WTC11 (cell line): ENCODE measurements around the gene PPP2R2C. TPM values are rescaled to one million over a fixed set of nuclear protein-coding genes. Genes with fewer than 3 reads are reported as not detected.

Source experiments
- ATAC-seq: fragments of 200-7000 bp; cut with Tn5 transposase; 2 replicates; pipeline ENCODE4 v1.10.0; 2021; ENCODE audit warnings: mild to moderate bottlenecking, moderate library complexity
- CTCF ChIA-PET: fragments of 300-600 bp; sonication (Branson Sonifier 250); formaldehyde crosslinking; loops from one replicate; lab custom pipeline; 2021; ENCODE audit warnings: antibody characterized with exemption; lab: Charles Lee
- POLR2A ChIA-PET: fragments of 350-600 bp; sonication (Branson Sonifier 250); formaldehyde crosslinking; loops from one replicate; lab custom pipeline; 2021; ENCODE audit warnings: antibody characterized with exemption; lab: Charles Lee
- DNase-seq: peaks from one replicate; pipeline ENCODE4 v3.0.0; 2021; ENCODE audit warnings: low spot score
- H3K27ac Mint-ChIP-seq: 2 replicates; pipeline ENCODE4 v1.8.0; 2021; ENCODE audit warnings: mixed read lengths
- H3K27me3 Mint-ChIP-seq: 2 replicates; pipeline ENCODE4 v1.8.0; 2021; ENCODE audit warnings: low read depth, mild to moderate bottlenecking, moderate library complexity, mixed read lengths
- H3K36me3 Mint-ChIP-seq: 2 replicates; pipeline ENCODE4 v1.8.0; 2021; ENCODE audit warnings: mixed read lengths
- H3K4me1 Mint-ChIP-seq: 2 replicates; pipeline ENCODE4 v1.8.0; 2022; ENCODE audit warnings: mixed read lengths
- H3K4me3 Mint-ChIP-seq: 2 replicates; pipeline ENCODE4 v1.8.0; 2021; ENCODE audit warnings: mild to moderate bottlenecking, moderate library complexity, mixed read lengths
- H3K9me3 Mint-ChIP-seq: 2 replicates; pipeline ENCODE4 v1.8.0; 2021; ENCODE audit warnings: mixed read lengths
- ARID4B ChIP-seq: sonication (generic); formaldehyde crosslinking; IDR thresholded peaks from 2 replicates; pipeline ENCODE4 v1.8.0; 2023; ENCODE audit warnings: missing genetic modification reagents, mild to moderate bottlenecking, borderline replicate concordance
- EMX1 ChIP-seq: fragments of 250-450 bp; sonication (Bioruptor Pico); IDR thresholded peaks from 2 replicates; pipeline ENCODE4 v1.8.0; 2021; ENCODE audit warnings: mild to moderate bottlenecking
- ESRRA ChIP-seq: sonication (generic); formaldehyde crosslinking; IDR thresholded peaks from 2 replicates; pipeline ENCODE4 v1.8.1; 2022; ENCODE audit warnings: mild to moderate bottlenecking, missing genetic modification reagents, borderline replicate concordance
- FOXK1 ChIP-seq: sonication (generic); formaldehyde crosslinking; IDR thresholded peaks from 2 replicates; pipeline ENCODE4 v1.8.0; 2022; ENCODE audit warnings: mild to moderate bottlenecking, moderate library complexity, missing genetic modification reagents
- FOXP1 ChIP-seq: sonication (generic); formaldehyde crosslinking; IDR thresholded peaks from 2 replicates; pipeline ENCODE4 v1.8.0; 2022; ENCODE audit warnings: missing genetic modification reagents, mild to moderate bottlenecking, moderate library complexity, borderline replicate concordance
- HMGXB4 ChIP-seq: sonication (generic); formaldehyde crosslinking; IDR thresholded peaks from 2 replicates; pipeline ENCODE4 v1.8.1; 2023; ENCODE audit warnings: mild to moderate bottlenecking, moderate library complexity, missing genetic modification reagents
- RORB ChIP-seq: fragments of 250-450 bp; sonication (Bioruptor Pico); IDR thresholded peaks from 2 replicates; pipeline ENCODE4 v1.9.0; 2021; ENCODE audit warnings: mild to moderate bottlenecking
- TEAD1 ChIP-seq: sonication (generic); formaldehyde crosslinking; IDR thresholded peaks from 2 replicates; pipeline ENCODE4 v1.8.0; 2022; ENCODE audit warnings: mild to moderate bottlenecking, missing genetic modification reagents
- total RNA-seq: library from RNA; stranded (reverse); gene quantifications from 3 replicates; pipeline ENCODE4 v1.2.3, GENCODE V29; 2021
- TF ChIP-seq, protein P1 (sequence below): fragments of 250-450 bp; sonication (Bioruptor Pico); IDR thresholded peaks from 2 replicates; pipeline ENCODE4 v1.9.0; 2021; ENCODE audit warnings: mild to moderate bottlenecking, borderline replicate concordance
- TF ChIP-seq, protein P2 (sequence below): sonication (generic); formaldehyde crosslinking; conservative IDR thresholded peaks from 2 replicates; pipeline ENCODE4 v1.8.1; 2023; ENCODE audit warnings: mild to moderate bottlenecking, low read depth, missing genetic modification reagents, moderate library complexity
- TF ChIP-seq, protein P3 (sequence below): fragments of 200-600 bp; IDR thresholded peaks from 2 replicates; pipeline ENCODE4 v1.8.0; 2022; ENCODE audit warnings: antibody characterized with exemption

Gene PPP2R2C
- total RNA-seq, 1 experiment from 2014 or later: 11.5 TPM

GRCh38 chr4:6329478-6330383 lies 142.7 kb downstream of the PPP2R2C start:
- H3K27me3 Mint-ChIP-seq: no peaks in the 10 kb centered on the region; the same call in 1 of the 2 replicates
- H3K9me3 Mint-ChIP-seq: peaks cover 26% of the 10 kb centered on the region
- no peak for TF ChIP-seq RORB (CRISPR knock-in tag)
- TF ChIP-seq FOXK1: no peak
- TF ChIP-seq, protein P1, sequence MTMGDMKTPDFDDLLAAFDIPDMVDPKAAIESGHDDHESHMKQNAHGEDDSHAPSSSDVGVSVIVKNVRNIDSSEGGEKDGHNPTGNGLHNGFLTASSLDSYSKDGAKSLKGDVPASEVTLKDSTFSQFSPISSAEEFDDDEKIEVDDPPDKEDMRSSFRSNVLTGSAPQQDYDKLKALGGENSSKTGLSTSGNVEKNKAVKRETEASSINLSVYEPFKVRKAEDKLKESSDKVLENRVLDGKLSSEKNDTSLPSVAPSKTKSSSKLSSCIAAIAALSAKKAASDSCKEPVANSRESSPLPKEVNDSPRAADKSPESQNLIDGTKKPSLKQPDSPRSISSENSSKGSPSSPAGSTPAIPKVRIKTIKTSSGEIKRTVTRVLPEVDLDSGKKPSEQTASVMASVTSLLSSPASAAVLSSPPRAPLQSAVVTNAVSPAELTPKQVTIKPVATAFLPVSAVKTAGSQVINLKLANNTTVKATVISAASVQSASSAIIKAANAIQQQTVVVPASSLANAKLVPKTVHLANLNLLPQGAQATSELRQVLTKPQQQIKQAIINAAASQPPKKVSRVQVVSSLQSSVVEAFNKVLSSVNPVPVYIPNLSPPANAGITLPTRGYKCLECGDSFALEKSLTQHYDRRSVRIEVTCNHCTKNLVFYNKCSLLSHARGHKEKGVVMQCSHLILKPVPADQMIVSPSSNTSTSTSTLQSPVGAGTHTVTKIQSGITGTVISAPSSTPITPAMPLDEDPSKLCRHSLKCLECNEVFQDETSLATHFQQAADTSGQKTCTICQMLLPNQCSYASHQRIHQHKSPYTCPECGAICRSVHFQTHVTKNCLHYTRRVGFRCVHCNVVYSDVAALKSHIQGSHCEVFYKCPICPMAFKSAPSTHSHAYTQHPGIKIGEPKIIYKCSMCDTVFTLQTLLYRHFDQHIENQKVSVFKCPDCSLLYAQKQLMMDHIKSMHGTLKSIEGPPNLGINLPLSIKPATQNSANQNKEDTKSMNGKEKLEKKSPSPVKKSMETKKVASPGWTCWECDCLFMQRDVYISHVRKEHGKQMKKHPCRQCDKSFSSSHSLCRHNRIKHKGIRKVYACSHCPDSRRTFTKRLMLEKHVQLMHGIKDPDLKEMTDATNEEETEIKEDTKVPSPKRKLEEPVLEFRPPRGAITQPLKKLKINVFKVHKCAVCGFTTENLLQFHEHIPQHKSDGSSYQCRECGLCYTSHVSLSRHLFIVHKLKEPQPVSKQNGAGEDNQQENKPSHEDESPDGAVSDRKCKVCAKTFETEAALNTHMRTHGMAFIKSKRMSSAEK: no peak
- no peak for TF ChIP-seq ARID4B
- TF ChIP-seq TEAD1 (CRISPR knock-in tag): no peak
- TF ChIP-seq EMX1 (CRISPR knock-in tag): no peak
- TF ChIP-seq, protein P2, sequence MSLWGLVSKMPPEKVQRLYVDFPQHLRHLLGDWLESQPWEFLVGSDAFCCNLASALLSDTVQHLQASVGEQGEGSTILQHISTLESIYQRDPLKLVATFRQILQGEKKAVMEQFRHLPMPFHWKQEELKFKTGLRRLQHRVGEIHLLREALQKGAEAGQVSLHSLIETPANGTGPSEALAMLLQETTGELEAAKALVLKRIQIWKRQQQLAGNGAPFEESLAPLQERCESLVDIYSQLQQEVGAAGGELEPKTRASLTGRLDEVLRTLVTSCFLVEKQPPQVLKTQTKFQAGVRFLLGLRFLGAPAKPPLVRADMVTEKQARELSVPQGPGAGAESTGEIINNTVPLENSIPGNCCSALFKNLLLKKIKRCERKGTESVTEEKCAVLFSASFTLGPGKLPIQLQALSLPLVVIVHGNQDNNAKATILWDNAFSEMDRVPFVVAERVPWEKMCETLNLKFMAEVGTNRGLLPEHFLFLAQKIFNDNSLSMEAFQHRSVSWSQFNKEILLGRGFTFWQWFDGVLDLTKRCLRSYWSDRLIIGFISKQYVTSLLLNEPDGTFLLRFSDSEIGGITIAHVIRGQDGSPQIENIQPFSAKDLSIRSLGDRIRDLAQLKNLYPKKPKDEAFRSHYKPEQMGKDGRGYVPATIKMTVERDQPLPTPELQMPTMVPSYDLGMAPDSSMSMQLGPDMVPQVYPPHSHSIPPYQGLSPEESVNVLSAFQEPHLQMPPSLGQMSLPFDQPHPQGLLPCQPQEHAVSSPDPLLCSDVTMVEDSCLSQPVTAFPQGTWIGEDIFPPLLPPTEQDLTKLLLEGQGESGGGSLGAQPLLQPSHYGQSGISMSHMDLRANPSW (CRISPR knock-in tag): no peak
- TF ChIP-seq, protein P3, sequence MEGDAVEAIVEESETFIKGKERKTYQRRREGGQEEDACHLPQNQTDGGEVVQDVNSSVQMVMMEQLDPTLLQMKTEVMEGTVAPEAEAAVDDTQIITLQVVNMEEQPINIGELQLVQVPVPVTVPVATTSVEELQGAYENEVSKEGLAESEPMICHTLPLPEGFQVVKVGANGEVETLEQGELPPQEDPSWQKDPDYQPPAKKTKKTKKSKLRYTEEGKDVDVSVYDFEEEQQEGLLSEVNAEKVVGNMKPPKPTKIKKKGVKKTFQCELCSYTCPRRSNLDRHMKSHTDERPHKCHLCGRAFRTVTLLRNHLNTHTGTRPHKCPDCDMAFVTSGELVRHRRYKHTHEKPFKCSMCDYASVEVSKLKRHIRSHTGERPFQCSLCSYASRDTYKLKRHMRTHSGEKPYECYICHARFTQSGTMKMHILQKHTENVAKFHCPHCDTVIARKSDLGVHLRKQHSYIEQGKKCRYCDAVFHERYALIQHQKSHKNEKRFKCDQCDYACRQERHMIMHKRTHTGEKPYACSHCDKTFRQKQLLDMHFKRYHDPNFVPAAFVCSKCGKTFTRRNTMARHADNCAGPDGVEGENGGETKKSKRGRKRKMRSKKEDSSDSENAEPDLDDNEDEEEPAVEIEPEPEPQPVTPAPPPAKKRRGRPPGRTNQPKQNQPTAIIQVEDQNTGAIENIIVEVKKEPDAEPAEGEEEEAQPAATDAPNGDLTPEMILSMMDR: no peak
- TF ChIP-seq FOXP1: no peak
- no peak for TF ChIP-seq HMGXB4 (CRISPR knock-in tag)
- no peak for TF ChIP-seq ESRRA (CRISPR knock-in tag)
- ChIA-PET POLR2A (no interaction called here), CTCF (interaction anchor here (0.6 to 15.7 kb wide), 10 partner anchors 10 to 331 kb away, joined by 3 to 713 read pairs (median 12); partner anchors contain the start of gene WFS1)
- no peak overlapping the region for H3K4me3 Mint-ChIP-seq
- ATAC-seq (no peak), DNase-seq (no peak)
- no peaks in the 10 kb centered on the region for H3K4me1 Mint-ChIP-seq
- H3K36me3 Mint-ChIP-seq: no peaks in the 10 kb centered on the region; the same call in 1 of the 2 replicates
- no peak overlapping the region for H3K27ac Mint-ChIP-seq
